Measurements from ENCODE around the gene PLA2G4C. TPM values are rescaled to one million over a fixed set of nuclear protein-coding genes. Genes with fewer than 3 reads are reported as not detected.

Gene PLA2G4C
- total RNA-seq, 1 donor from 2014 or later: 2.5 TPM

- H3K27ac Mint-ChIP-seq (ENCODE audit: unreplicated experiment): no peak overlapping the region
- peaks cover 6% of the 10 kb centered on the region for H3K36me3 Mint-ChIP-seq (ENCODE audit: unreplicated experiment)
- H3K4me3 Mint-ChIP-seq (ENCODE audit: unreplicated experiment): no peak overlapping the region
- TF ChIP-seq CTCF (IDR thresholded peaks at IDR 0.05; ENCODE audit: partially characterized antibody, unreplicated experiment): no peak
- H3K4me1 Mint-ChIP-seq (ENCODE audit: low read depth, unreplicated experiment): no peaks in the 10 kb centered on the region
- peaks cover 4% of the 10 kb centered on the region for H3K9me3 Mint-ChIP-seq (ENCODE audit: unreplicated experiment)
- no peaks in the 10 kb centered on the region for H3K27me3 Mint-ChIP-seq (ENCODE audit: unreplicated experiment)
- no peak for DNase-seq
Measured at GRCh38 chr19:48053856-48054255, 56.8 kb downstream of the PLA2G4C start.

GRCh38 chr19:48053076-48053475 lies 57.5 kb downstream of the PLA2G4C start:
- peaks cover 4% of the 10 kb centered on the region for H3K9me3 Mint-ChIP-seq (ENCODE audit: unreplicated experiment)
- DNase-seq: no peak
- no peak overlapping the region for H3K4me3 Mint-ChIP-seq (ENCODE audit: unreplicated experiment)
- no peak overlapping the region for H3K27ac Mint-ChIP-seq (ENCODE audit: unreplicated experiment)
- no peaks in the 10 kb centered on the region for H3K4me1 Mint-ChIP-seq (ENCODE audit: low read depth, unreplicated experiment)
- no peaks in the 10 kb centered on the region for H3K27me3 Mint-ChIP-seq (ENCODE audit: unreplicated experiment)
- TF ChIP-seq CTCF (IDR thresholded peaks at IDR 0.05; ENCODE audit: partially characterized antibody, unreplicated experiment): no peak
- peaks cover 6% of the 10 kb centered on the region for H3K36me3 Mint-ChIP-seq (ENCODE audit: unreplicated experiment)

GRCh38 chr19:48051335-48052033 lies 59.1 kb downstream of the PLA2G4C start:
- H3K9me3 Mint-ChIP-seq (ENCODE audit: unreplicated experiment): peaks cover 8% of the 10 kb centered on the region
- TF ChIP-seq CTCF (IDR thresholded peaks at IDR 0.05; ENCODE audit: partially characterized antibody, unreplicated experiment): no peak
- DNase-seq: no peak
- H3K27ac Mint-ChIP-seq (ENCODE audit: unreplicated experiment): no peak overlapping the region
- no peaks in the 10 kb centered on the region for H3K4me1 Mint-ChIP-seq (ENCODE audit: low read depth, unreplicated experiment)
- no peak overlapping the region for H3K4me3 Mint-ChIP-seq (ENCODE audit: unreplicated experiment)
- peaks cover 6% of the 10 kb centered on the region for H3K36me3 Mint-ChIP-seq (ENCODE audit: unreplicated experiment)
- H3K27me3 Mint-ChIP-seq (ENCODE audit: unreplicated experiment): no peaks in the 10 kb centered on the region

GRCh38 chr19:48044561-48044960 lies 66.1 kb downstream of the PLA2G4C start:
- Mint-ChIP-seq H3K4me1 (ENCODE audit: low read depth, unreplicated experiment) (no peaks in the 10 kb centered on the region), H3K9me3 (ENCODE audit: unreplicated experiment) (peaks cover 8% of the 10 kb centered on the region), H3K27ac (ENCODE audit: unreplicated experiment) (no peak overlapping the region), H3K27me3 (ENCODE audit: unreplicated experiment) (peaks cover 16% of the 10 kb centered on the region), H3K36me3 (ENCODE audit: unreplicated experiment) (peaks cover 14% of the 10 kb centered on the region), H3K4me3 (ENCODE audit: unreplicated experiment) (no peak overlapping the region)
- no peak for DNase-seq
- TF ChIP-seq CTCF (IDR thresholded peaks at IDR 0.05; ENCODE audit: partially characterized antibody, unreplicated experiment): no peak

GRCh38 chr19:48043675-48044258 lies 66.8 kb downstream of the PLA2G4C start, which contains the start of gene CABP5:
TSS of gene CABP5 (minus strand) at chr19:48044079. CDS start at chr19:48043922, 157 bp downstream.
- H3K36me3 Mint-ChIP-seq (ENCODE audit: unreplicated experiment): peaks cover 8% of the 10 kb centered on the region
- H3K4me1 Mint-ChIP-seq (ENCODE audit: low read depth, unreplicated experiment): no peaks in the 10 kb centered on the region
- TF ChIP-seq CTCF (IDR thresholded peaks at IDR 0.05; ENCODE audit: partially characterized antibody, unreplicated experiment): no peak

More at GRCh38 chr19:48043675-48044258, 66.8 kb downstream of the PLA2G4C start, which contains the start of gene CABP5:
- peaks cover 19% of the 10 kb centered on the region for H3K27me3 Mint-ChIP-seq (ENCODE audit: unreplicated experiment)
- no peak for DNase-seq
- H3K4me3 Mint-ChIP-seq (ENCODE audit: unreplicated experiment): no peak within 1 kb of the TSS
- H3K27ac Mint-ChIP-seq (ENCODE audit: unreplicated experiment): no peak within 1 kb of the TSS
- H3K9me3 Mint-ChIP-seq (ENCODE audit: unreplicated experiment): peaks cover 9% of the 10 kb centered on the region

Measured in glutamatergic neuron (in vitro differentiated cells).